Heart right ventricle (tissue), 16 donors: ENCODE data around the gene NECTIN4. TPM values are rescaled to one million over a fixed set of nuclear protein-coding genes. Genes with fewer than 3 reads are reported as not detected.

Experiments used
- ATAC-seq, 8 donors: fragments of 200-7000 bp; cut with Tn5 transposase; one replicate each; pipeline ENCODE4 v1.9.1; 2020; ENCODE audit warnings: mild to moderate bottlenecking in 8 of 8, moderate library complexity in 8 of 8, moderate number of reproducible peaks in 1 of 8
- DNase-seq, 2 donors: peaks; one replicate each; pipeline ENCODE4 v3.0.0-alpha.2; 2020
- H3K27ac ChIP-seq, 10 donors: fragments of 200-600 bp; sonication (generic) in 2 of 10; one replicate each; pipeline versions ENCODE4 v1.5.0 to v1.8.0; 2020 to 2022; ENCODE audit warnings: mild to moderate bottlenecking in 3 of 10
- H3K27me3 ChIP-seq, 7 donors: fragments of 200-600 bp; one replicate each; pipeline ENCODE4 v1.8.0; 2021 to 2022; ENCODE audit warnings: mild to moderate bottlenecking in 2 of 7
- H3K36me3 ChIP-seq, 9 donors: fragments of 200-600 bp; sonication (generic) in 1 of 9; one replicate each; pipeline versions ENCODE4 v1.5.0 to v1.8.0; 2020 to 2022; ENCODE audit warnings: mild to moderate bottlenecking in 2 of 9
- H3K4me1 ChIP-seq, 9 donors: fragments of 200-600 bp; sonication (generic) in 1 of 9; one replicate each; pipeline versions ENCODE4 v1.5.0 to v1.8.0; 2020 to 2022; ENCODE audit warnings: mild to moderate bottlenecking in 4 of 9
- H3K4me3 ChIP-seq, 10 donors: fragments of 200-600 bp; sonication (generic) in 2 of 10; one replicate each; pipeline versions ENCODE4 v1.5.0 to v1.8.0; 2020 to 2022; ENCODE audit warnings: mild to moderate bottlenecking in 7 of 10, moderate library complexity in 2 of 10
- H3K9me3 ChIP-seq, 11 donors: fragments of 200-600 bp in 10 of 11; sonication (generic) in 2 of 11; one replicate each; pipeline versions ENCODE4 v1.5.0 to v1.8.0; 2013 to 2022; ENCODE audit warnings: mild to moderate bottlenecking in 2 of 11, control low read depth in 1 of 11, moderate library complexity in 1 of 11
- WGBS, 2 donors: extraction: QIAGEN DNeasy Blood & Tissue Kit; methylation state at CpG; one replicate each; pipeline ENCODE4 v1.1.7; 2013; ENCODE audit warnings: inconsistent platforms in 1 of 2; 5-methylcytosine and 5-hydroxymethylcytosine counted together
- intact Hi-C, 10 donors: fragments of 100-400 bp; cut with DNase I; formaldehyde crosslinking; loops; one replicate each; pipeline versions ENCODE4 v1.11.1 to v1.14.2; 2022
- polyA plus RNA-seq, 2 donors: library from polyadenylated mRNA; stranded (reverse); fragments of 200-250 nt; gene quantifications; one replicate each; pipeline ENCODE4 v1.2.3, GENCODE V29; 2013
- total RNA-seq, 10 donors: library from RNA; stranded (reverse); fragmentation: NEBNext Ultra II Directional in 3 of 10; extraction: Animal tissue kit (Norgen Biotek cat#: 25700) in 3 of 10; gene quantifications; one replicate each; pipeline versions ENCODE4 v1.2.1 to v1.2.4, GENCODE V29; 2021 to 2023
- TF ChIP-seq, protein P1 (sequence below), 9 donors: fragments of 200-600 bp; sonication (generic) in 2 of 9; IDR thresholded peaks; one replicate each; pipeline versions ENCODE4 v1.5.0 to v1.8.0; 2021 to 2022; ENCODE audit warnings: antibody characterized with exemption in 9 of 9, mild to moderate bottlenecking in 5 of 9, moderate library complexity in 1 of 9
- donor health status: Arrhythmogenic right ventricular cardiomyopathy.
- donor health status: ischemic (EF 13 %, LVEDD 7.1; RV severe dilation, severe dysfunction).
- donor health status: healthy with polysubstance abuse.
- donor health status: DM: no; HTN: yes; CAD: no.
- donor health status: DM: no; HTN: no; CAD: no.
- donor health status: ischemic (EF 25% LVEDD 6.9; RV normal size, moderate dysfunction).
- donor health status: ischemic (EF 25% LVEDD 5.7; RV mildly dilated, moderate dysfunction).
- donor health status: healthy.
- donor health status: DM: yes; HTN: yes; CAD: no.
- donor health status: Ischemic cardiomyopathy.
- donor health status: ischemic (EF 35%, LVEDD 5.7; RV mildly dilated, moderate dysfunction).
- donor health status: nonischemic (EF 11% LVEDD 7.7; RV severe dilation, severe dysfunction).
- donor health status: DM: yes; HTN: yes; CAD: no.
- donor health status: PGD.
- donor health status: ischemic (EF 29% LVEDD 5.4; RV normal size, mild dysfunction).
- donor health status: nonischemic (EF 23%, LVEDD 6.1; RV moderate dilation, normal function).

Gene NECTIN4
- total and polyA plus RNA-seq, 12 donors: 0.06 to 0.19 TPM; not detected in 10

DNA sequence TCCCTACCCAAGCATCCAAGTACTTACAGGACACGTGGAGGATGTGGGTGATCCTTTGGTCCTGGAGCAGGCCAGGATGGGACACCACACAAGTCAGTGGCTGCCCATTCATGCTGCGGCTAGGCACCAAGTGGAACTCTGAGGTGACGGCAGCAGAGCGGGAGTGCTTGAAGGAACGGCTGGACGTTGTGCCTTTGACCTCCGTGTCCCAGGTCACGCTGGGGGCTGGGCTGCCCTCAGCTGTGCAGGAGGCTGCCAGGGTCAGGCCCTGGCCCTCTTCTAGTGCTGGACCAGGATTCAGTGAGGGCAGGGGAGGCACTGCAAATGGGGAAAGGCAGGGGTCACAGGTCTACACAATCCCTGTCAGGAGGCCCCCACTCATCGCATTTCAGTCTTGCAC is 11.9 kb downstream of the NECTIN4 start:
- no peaks in the 10 kb centered on the region for H3K9me3 ChIP-seq
- ATAC-seq (no peak), DNase-seq (no peak)
- 77 to 82% methylated on average over 9 of the region's 9 CpGs for WGBS, 2 donors
- H3K4me1 ChIP-seq: peaks cover 0 to 2% (median 0%) of the 10 kb centered on the region in 9 donors
- H3K27ac ChIP-seq: no peak overlapping the region
- intact Hi-C loops: no loop called here
- H3K4me3 ChIP-seq: no peak overlapping the region
- H3K27me3 ChIP-seq: peaks cover 0 to 18% (median 9%) of the 10 kb centered on the region in 7 donors
- H3K36me3 ChIP-seq: no peaks in the 10 kb centered on the region
- TF ChIP-seq, protein P1, sequence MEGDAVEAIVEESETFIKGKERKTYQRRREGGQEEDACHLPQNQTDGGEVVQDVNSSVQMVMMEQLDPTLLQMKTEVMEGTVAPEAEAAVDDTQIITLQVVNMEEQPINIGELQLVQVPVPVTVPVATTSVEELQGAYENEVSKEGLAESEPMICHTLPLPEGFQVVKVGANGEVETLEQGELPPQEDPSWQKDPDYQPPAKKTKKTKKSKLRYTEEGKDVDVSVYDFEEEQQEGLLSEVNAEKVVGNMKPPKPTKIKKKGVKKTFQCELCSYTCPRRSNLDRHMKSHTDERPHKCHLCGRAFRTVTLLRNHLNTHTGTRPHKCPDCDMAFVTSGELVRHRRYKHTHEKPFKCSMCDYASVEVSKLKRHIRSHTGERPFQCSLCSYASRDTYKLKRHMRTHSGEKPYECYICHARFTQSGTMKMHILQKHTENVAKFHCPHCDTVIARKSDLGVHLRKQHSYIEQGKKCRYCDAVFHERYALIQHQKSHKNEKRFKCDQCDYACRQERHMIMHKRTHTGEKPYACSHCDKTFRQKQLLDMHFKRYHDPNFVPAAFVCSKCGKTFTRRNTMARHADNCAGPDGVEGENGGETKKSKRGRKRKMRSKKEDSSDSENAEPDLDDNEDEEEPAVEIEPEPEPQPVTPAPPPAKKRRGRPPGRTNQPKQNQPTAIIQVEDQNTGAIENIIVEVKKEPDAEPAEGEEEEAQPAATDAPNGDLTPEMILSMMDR (IDR thresholded peaks at IDR 0.05): no peak

DNA sequence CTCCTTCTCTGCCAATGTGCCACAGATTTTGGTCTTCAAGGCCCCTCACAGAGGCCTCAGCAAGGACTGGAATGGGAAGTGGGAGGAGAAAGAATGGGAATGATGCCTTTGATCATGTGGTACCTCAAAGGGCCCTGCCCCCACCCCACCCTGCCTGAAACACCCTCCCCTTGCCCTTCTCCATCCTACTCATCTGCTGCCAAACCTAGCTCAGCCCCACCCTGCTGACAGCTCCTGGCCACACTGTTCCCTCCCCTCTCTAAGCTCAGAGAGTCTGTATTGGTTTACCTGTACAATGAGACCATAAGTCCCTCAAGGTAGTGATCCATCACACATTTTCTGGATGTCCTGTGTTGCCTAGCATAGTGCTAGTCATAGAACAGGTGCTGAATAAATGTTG is 12.9 kb downstream of the NECTIN4 start:
- no peak for ATAC-seq
- intact Hi-C loops: no loop called here

DNA sequence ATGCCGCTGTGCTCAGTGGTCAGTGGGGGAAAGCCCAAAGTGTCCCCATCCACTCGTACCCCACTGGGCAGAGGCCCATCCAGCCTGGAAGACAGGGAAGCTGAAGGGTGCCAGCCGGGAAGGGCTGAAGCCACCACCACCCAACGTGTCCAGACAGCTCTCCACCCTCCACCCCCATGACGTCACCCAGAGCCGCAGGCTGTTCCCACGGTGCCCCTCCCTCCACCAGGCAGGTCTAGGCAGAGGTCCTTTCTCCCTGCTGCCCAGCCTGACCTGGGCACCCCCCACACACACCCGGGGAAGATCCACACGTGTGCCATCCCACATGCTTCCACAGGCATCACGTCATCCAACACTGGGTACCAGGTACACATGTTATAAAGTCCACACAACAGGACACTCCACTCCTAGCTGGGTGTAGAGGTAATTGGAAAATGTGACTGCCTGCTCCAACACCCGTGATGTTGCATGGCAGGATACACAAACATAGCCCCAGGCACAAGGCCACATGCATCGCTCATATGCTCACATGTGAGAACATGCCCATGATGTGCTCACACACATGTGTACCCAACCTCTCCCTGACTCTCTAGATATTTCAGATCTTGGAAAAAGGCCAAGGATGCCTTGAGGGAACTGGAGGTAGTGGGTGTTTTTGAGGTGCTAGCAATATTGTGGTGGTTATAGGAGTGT is 14.5 kb downstream of the NECTIN4 start:
- no peak for DNase-seq

More for the DNA sequence above, 12.9 kb downstream of the NECTIN4 start:
- no peaks in the 10 kb centered on the region for H3K36me3 ChIP-seq
- H3K9me3 ChIP-seq: no peaks in the 10 kb centered on the region
- no peak overlapping the region for H3K27ac ChIP-seq
- DNase-seq: no peak
- H3K4me1 ChIP-seq: peaks cover 0 to 6% (median 0%) of the 10 kb centered on the region in 9 donors
- no peak overlapping the region for H3K4me3 ChIP-seq
- TF ChIP-seq, protein P1 (IDR thresholded peaks at IDR 0.05): no peak
- H3K27me3 ChIP-seq: peaks cover 0 to 18% (median 9%) of the 10 kb centered on the region in 7 donors

DNA sequence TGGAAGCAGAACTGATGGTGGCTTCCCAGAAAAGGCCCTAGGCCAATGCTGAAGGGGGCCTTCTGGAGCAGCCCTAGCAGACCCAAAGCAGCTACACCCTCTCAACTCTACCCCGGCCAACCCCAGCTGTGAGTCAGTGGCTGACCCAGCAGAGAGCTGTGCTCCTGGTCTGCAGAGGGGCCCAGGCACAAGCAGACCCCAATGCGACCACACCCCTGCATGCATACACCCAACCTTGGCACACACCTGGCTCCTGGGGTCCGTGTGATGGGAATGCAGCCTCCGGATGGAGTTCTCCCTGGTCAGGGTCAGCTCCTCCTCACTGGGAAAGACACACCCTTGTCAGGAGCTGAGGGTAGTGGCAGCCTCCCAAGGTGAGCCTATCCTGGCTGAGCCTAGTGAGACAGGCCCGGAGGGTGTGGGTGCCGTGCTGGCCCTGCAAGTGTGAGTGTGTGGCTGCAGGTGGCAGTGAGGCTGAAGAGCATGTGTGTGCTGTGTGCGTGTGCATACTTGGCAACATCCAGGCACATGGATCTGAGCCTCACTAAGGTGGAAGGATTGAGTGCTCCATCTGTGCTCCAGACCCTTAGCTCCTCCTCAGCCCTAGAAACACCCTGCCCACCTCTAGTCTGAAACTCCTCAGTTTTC is 15.8 kb downstream of the NECTIN4 start:
- WGBS, 2 donors: 77% methylated on average over 7 of the region's 7 CpGs
- H3K4me3 ChIP-seq: no peak overlapping the region
- intact Hi-C loops: no loop called here

More for the DNA sequence above, 14.5 kb downstream of the NECTIN4 start:
- intact Hi-C loops: no loop called here
- no peak overlapping the region for H3K27ac ChIP-seq
- H3K9me3 ChIP-seq: no peaks in the 10 kb centered on the region
- 81 to 82% methylated on average over 12 of the region's 12 CpGs for WGBS, 2 donors
- TF ChIP-seq, protein P1 (IDR thresholded peaks at IDR 0.05): no peak
- ATAC-seq: no peak
- H3K36me3 ChIP-seq: no peaks in the 10 kb centered on the region
- H3K27me3 ChIP-seq: peaks cover 0 to 12% (median 8%) of the 10 kb centered on the region in 7 donors
- H3K4me1 ChIP-seq: peaks cover 0 to 15% (median 0%) of the 10 kb centered on the region in 9 donors
- no peak overlapping the region for H3K4me3 ChIP-seq

More for the DNA sequence above, 15.8 kb downstream of the NECTIN4 start:
- no peaks in the 10 kb centered on the region for H3K9me3 ChIP-seq
- ATAC-seq (no peak), DNase-seq (no peak)
- peaks cover 0 to 15% (median 0%) of the 10 kb centered on the region in 9 donors for H3K4me1 ChIP-seq
- peaks cover 0 to 3% (median 0%) of the 10 kb centered on the region in 7 donors for H3K27me3 ChIP-seq
- TF ChIP-seq, protein P1 (IDR thresholded peaks at IDR 0.05): no peak
- no peaks in the 10 kb centered on the region for H3K36me3 ChIP-seq
- no peak overlapping the region for H3K27ac ChIP-seq
